ENCODE data around the gene YBX1. TPM values are rescaled to one million over a fixed set of nuclear protein-coding genes. Genes with fewer than 3 reads are reported as not detected.

Gene YBX1
- total RNA-seq, 4 donors from 2014 or later: 227 to 358 (median 293) TPM

DNA sequence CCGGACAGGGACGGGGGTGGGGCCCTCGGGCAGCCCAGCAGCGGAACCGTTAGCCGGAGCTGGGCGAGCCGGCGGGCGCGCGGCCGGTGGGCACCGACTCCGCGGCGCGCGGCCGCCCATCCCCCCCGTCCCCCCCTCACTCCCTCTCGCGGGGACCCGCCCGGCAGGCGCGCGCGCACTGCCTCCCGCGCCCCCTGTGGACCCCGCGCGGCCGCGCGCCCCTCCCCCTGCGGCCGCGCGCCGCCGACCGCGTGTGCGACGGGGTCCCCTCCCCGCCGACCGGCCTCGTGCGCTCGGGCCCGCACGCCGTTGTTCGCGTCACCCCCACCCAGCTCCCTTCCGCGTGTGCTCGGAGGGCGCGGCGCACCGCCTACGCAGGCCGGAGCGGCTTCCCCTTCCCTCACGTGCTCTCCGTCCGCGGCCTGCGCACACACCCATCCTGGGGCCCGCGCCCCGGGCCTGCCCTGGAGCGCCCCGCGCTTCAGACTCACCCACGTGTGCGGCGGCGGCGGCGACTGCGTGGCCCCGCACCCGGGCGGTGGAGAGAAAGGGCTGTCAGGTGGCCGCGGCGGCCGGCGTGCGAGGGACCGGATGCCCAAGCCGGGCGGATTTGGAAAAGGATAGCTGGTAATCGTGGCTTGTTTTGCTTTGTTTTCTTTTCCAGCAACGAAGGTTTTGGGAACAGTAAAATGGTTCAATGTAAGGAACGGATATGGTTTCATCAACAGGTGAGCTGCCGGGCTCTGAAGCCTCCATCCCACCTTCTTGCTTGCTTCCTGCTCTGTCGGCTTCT is 717 bp downstream of the YBX1 start:
- 1 to 2% methylated on average over 19 to 41 of the region's 103 CpGs for WGBS, 2 donors
- DNase-seq (ENCODE audit: low spot score in 2 of 2): peak; percentile 54 to 93
- TF ChIP-seq POLR2A (IDR thresholded peaks at IDR 0.05): no peak
- TF ChIP-seq, protein P1, sequence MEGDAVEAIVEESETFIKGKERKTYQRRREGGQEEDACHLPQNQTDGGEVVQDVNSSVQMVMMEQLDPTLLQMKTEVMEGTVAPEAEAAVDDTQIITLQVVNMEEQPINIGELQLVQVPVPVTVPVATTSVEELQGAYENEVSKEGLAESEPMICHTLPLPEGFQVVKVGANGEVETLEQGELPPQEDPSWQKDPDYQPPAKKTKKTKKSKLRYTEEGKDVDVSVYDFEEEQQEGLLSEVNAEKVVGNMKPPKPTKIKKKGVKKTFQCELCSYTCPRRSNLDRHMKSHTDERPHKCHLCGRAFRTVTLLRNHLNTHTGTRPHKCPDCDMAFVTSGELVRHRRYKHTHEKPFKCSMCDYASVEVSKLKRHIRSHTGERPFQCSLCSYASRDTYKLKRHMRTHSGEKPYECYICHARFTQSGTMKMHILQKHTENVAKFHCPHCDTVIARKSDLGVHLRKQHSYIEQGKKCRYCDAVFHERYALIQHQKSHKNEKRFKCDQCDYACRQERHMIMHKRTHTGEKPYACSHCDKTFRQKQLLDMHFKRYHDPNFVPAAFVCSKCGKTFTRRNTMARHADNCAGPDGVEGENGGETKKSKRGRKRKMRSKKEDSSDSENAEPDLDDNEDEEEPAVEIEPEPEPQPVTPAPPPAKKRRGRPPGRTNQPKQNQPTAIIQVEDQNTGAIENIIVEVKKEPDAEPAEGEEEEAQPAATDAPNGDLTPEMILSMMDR (IDR thresholded peaks at IDR 0.05): no peak
- intact Hi-C loops (cut with DNase I; ENCODE audit: low total_unique reads): no loop called here
- peak overlapping the region; percentile 71 for H3K4me3 ChIP-seq (ENCODE audit: low read depth, poor library complexity, severe bottlenecking)

DNA sequence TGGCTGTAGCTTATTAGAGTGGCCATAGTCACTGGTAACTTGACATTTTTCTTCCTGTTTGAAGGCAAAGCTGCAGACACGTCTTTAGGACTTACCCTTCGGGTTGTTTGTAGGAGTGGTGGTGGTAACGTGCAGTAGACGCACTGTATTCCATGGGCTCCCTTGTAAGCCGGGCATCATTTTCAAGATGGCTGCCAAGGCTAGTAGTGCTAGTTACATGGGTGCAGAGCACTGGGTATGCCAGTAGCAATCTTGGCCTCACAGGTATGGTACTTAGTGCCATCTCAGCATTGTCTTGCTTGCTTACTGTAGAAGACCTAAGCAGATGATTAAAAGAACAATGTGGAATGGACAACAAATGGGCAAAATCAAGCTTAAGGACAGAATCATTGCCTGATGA is 1.9 kb downstream of the YBX1 start:
- H3K4me3 ChIP-seq (ENCODE audit: low read depth, poor library complexity, severe bottlenecking): no peak overlapping the region
- intact Hi-C loops (cut with DNase I; ENCODE audit: low total_unique reads): no loop called here
- 25 to 33% methylated on average over 5 of the region's 5 CpGs for whole genome bisulfite sequencing, 2 donors
- TF ChIP-seq, protein P1 (IDR thresholded peaks at IDR 0.05): no peak
- TF ChIP-seq POLR2A (IDR thresholded peaks at IDR 0.05): no peak
- no peak for DNase-seq (ENCODE audit: low spot score in 2 of 2)

DNA sequence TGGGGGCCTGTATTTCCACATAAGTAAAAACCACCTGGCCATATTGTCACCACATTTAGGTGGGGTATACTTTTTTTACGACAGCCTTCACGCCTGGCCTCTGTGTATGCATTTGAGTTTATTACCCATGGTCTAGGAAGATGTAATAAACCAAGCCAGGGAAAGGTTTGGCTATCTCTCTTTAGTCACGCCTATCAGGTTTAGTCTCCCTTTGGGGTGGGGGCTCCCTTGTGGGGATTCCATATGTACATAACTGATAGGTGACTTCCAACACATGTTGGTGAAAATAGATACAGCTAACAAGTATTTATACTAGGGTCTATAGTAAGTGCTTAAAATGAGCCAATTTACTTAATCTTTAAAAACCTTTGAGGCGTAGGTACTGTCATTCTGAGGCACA is 4.2 kb downstream of the YBX1 start:
- intact Hi-C loops (cut with DNase I; ENCODE audit: low total_unique reads): no loop called here
- WGBS, 2 donors: 71 to 77% methylated on average over 4 of the region's 4 CpGs
- no peak for DNase-seq (ENCODE audit: low spot score in 2 of 2)
- H3K4me3 ChIP-seq (ENCODE audit: low read depth, poor library complexity, severe bottlenecking): no peak overlapping the region
- TF ChIP-seq, protein P1 (IDR thresholded peaks at IDR 0.05): no peak

DNA sequence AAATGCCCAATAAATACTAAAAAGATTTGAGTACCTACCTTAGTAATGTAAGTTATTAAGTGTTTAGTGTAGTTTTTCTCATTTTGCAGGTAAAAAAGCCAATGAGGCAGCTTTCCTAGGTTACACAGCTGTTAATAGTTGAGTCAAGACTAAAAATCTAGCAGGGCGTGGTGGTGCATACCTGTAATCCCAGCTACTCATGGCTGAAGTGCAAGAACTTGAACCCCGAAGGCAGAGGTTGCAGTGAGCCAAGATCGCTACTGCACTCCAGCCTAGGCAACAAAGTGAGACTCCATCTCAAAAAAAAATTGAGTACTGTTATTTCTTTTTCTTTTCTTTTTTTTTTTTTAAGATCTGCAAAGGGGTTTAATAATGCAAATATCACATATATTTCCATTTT is 7.7 kb downstream of the YBX1 start:
- intact Hi-C loops (cut with DNase I; ENCODE audit: low total_unique reads): no loop called here
- TF ChIP-seq, protein P1 (IDR thresholded peaks at IDR 0.05): no peak
- no peak for TF ChIP-seq POLR2A (IDR thresholded peaks at IDR 0.05)
- 58 to 77% methylated on average over 3 of the region's 3 CpGs for WGBS, 2 donors

DNA sequence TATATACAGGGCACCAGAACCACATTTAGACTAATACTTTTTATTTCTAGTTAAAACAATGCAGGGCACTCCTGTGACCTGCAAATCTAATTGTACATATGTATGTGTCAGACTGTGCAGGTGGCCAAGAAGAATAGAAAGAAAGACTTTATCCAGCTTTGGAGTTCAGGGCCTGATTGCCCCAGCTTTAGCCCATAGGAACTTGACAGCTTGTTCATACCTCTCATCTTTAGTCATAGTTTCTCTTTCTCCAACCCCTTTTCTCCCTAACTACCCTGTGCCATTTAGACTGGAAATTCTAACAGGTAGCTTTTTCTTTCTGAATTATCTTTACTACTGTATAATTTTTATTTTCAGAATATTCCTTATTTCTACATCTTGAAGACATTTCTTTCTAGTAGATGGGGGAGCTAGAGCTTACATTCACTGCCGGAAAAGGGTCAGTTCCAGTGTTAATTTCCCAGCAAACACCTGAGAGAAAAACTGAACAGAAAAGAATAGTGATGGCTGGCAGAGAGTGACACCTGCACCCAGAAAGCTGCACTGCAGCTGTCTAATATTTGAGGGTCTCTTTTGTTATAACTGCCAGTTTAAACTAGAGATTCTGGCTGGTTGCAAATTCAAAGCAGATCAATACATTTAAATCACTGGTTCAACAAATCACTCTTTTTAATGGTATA is 8.4 kb downstream of the YBX1 start:
- no peak overlapping the region for H3K4me3 ChIP-seq (ENCODE audit: low read depth, poor library complexity, severe bottlenecking)
- WGBS, 2 donors: 81 to 83% methylated on average over 1 of the region's 1 CpG
- no peak for DNase-seq (ENCODE audit: low spot score in 2 of 2)
- intact Hi-C loops (cut with DNase I; ENCODE audit: low total_unique reads): no loop called here
- TF ChIP-seq, protein P1 (IDR thresholded peaks at IDR 0.05): no peak
- TF ChIP-seq POLR2A (IDR thresholded peaks at IDR 0.05): no peak

More for the DNA sequence above, 7.7 kb downstream of the YBX1 start:
- no peak for DNase-seq (ENCODE audit: low spot score in 2 of 2)
- H3K4me3 ChIP-seq (ENCODE audit: low read depth, poor library complexity, severe bottlenecking): no peak overlapping the region
